ENCODE measurements around the gene TFPT. TPM values are rescaled to one million over a fixed set of nuclear protein-coding genes. Genes with fewer than 3 reads are reported as not detected.

Gene TFPT
- total and polyA plus RNA-seq, 2 donors from 2014 or later: 19.2 to 31.6 TPM

- DNase-seq (peak in 1 of 5 donors; percentile 13), FAIRE-seq (no peak)
- peak overlapping the region; percentile 73 to 97 (median 96) for H3K4me3 ChIP-seq (ENCODE audit: low read length in 3 of 3)
- H3K27ac ChIP-seq (ENCODE audit: low read depth in 2 of 2, low read length in 2 of 2): peak overlapping the region; percentile 97
- intact Hi-C loops (cut with DNase I): no loop called here
- peaks cover 0 to 25% (median 13%) of the 10 kb centered on the region in 3 donors for H3K4me1 ChIP-seq (ENCODE audit: control insufficient read depth in 2 of 3, insufficient read depth in 2 of 3, low read depth in 1 of 3, low read length in 3 of 3)
- no peaks in the 10 kb centered on the region for H3K9me3 ChIP-seq (ENCODE audit: control insufficient read depth in 2 of 3, insufficient read depth in 1 of 3, low read length in 3 of 3)
- TF ChIP-seq CTCF (IDR thresholded peaks at IDR 0.05; ENCODE audit: borderline replicate concordance, extremely low read depth, insufficient read depth): no peak
- peaks cover 4 to 27% (median 15%) of the 10 kb centered on the region in 3 donors for H3K36me3 ChIP-seq (ENCODE audit: control insufficient read depth in 2 of 3, insufficient read depth in 3 of 3, low read length in 3 of 3)
- H3K9ac ChIP-seq (ENCODE audit: low read length in 3 of 3): peak overlapping the region; percentile 64 to 88 (median 67)
- H3K27me3 ChIP-seq (ENCODE audit: control insufficient read depth, insufficient read depth, low read length): no peaks in the 10 kb centered on the region
These were observed 43.4 kb upstream of the TFPT start for GRCh38 chr19:54158812-54159351.

- FAIRE-seq: no peak
- peaks cover 4 to 38% (median 24%) of the 10 kb centered on the region in 3 donors for H3K36me3 ChIP-seq (ENCODE audit: control insufficient read depth in 2 of 3, insufficient read depth in 3 of 3, low read length in 3 of 3)
- no peaks in the 10 kb centered on the region for H3K9me3 ChIP-seq (ENCODE audit: control insufficient read depth in 2 of 3, insufficient read depth in 1 of 3, low read length in 3 of 3)
- H3K27ac ChIP-seq (ENCODE audit: low read depth in 2 of 2, low read length in 2 of 2): no peak overlapping the region
- DNase-seq: no peak
- H3K9ac ChIP-seq (ENCODE audit: low read length in 3 of 3): no peak overlapping the region
- TF ChIP-seq CTCF (IDR thresholded peaks at IDR 0.05; ENCODE audit: borderline replicate concordance, extremely low read depth, insufficient read depth): no peak
- H3K4me1 ChIP-seq (ENCODE audit: control insufficient read depth in 2 of 3, insufficient read depth in 2 of 3, low read depth in 1 of 3, low read length in 3 of 3): peaks cover 0 to 21% (median 8%) of the 10 kb centered on the region in 3 donors
- intact Hi-C loops (cut with DNase I): no loop called here
- H3K4me3 ChIP-seq (ENCODE audit: low read length in 3 of 3): no peak overlapping the region
- H3K27me3 ChIP-seq (ENCODE audit: control insufficient read depth, insufficient read depth, low read length): no peaks in the 10 kb centered on the region
These were observed 41.5 kb upstream of the TFPT start for GRCh38 chr19:54156953-54157352.

GRCh38 chr19:54156490-54156889 is 41.0 kb upstream of the TFPT start:
- intact Hi-C loops (cut with DNase I): no loop called here
- H3K36me3 ChIP-seq (ENCODE audit: control insufficient read depth in 2 of 3, insufficient read depth in 3 of 3, low read length in 3 of 3): peaks cover 4 to 43% (median 29%) of the 10 kb centered on the region in 3 donors
- H3K4me3 ChIP-seq (ENCODE audit: low read length in 3 of 3): no peak overlapping the region
- H3K9me3 ChIP-seq (ENCODE audit: control insufficient read depth in 2 of 3, insufficient read depth in 1 of 3, low read length in 3 of 3): no peaks in the 10 kb centered on the region
- peaks cover 0 to 21% (median 8%) of the 10 kb centered on the region in 3 donors for H3K4me1 ChIP-seq (ENCODE audit: control insufficient read depth in 2 of 3, insufficient read depth in 2 of 3, low read depth in 1 of 3, low read length in 3 of 3)
- H3K27ac ChIP-seq (ENCODE audit: low read depth in 2 of 2, low read length in 2 of 2): no peak overlapping the region
- no peak for TF ChIP-seq CTCF (IDR thresholded peaks at IDR 0.05; ENCODE audit: borderline replicate concordance, extremely low read depth, insufficient read depth)
- DNase-seq: no peak
- H3K9ac ChIP-seq (ENCODE audit: low read length in 3 of 3): no peak overlapping the region
- FAIRE-seq: no peak
- no peaks in the 10 kb centered on the region for H3K27me3 ChIP-seq (ENCODE audit: control insufficient read depth, insufficient read depth, low read length)

All from kidney (tissue), 14 donors.